Tibial artery (tissue), 4 donors: ENCODE measurements around the gene DENND5B.

Source experiments
- DNase-seq, 2 donors: peaks; one replicate each; pipeline ENCODE4 v3.0.0-alpha.2; 2019
- H3K27ac ChIP-seq, 2 donors: fragments of 200-600 bp; sonication (generic) in 1 of 2; 1 replicate in 1 of 2; 2 replicates in 1 of 2; pipeline ENCODE4 v1.5.1; 2018 to 2019; ENCODE audit warnings: mild to moderate bottlenecking in 1 of 2
- H3K27me3 ChIP-seq, 2 donors: fragments of 200-600 bp; sonication (generic) in 1 of 2; one replicate each; pipeline versions ENCODE4 v1.5.1 to v1.6.0; 2016 to 2019
- H3K36me3 ChIP-seq, 3 donors: fragments of 200-600 bp; sonication (generic) in 2 of 3; one replicate each; pipeline ENCODE4 v1.5.1; 2016 to 2019; ENCODE audit warnings: mild to moderate bottlenecking in 2 of 3
- H3K4me1 ChIP-seq, 4 donors: fragments of 200-600 bp; sonication (generic) in 2 of 4; 1 replicate in 3 of 4; 2 replicates in 1 of 4; pipeline ENCODE4 v1.5.1; 2016 to 2019
- H3K4me3 ChIP-seq, 2 donors: fragments of 200-600 bp; sonication (generic) in 1 of 2; 1 replicate in 1 of 2; 2 replicates in 1 of 2; pipeline ENCODE4 v1.5.1; 2018 to 2019; ENCODE audit warnings: mild to moderate bottlenecking in 2 of 2
- H3K9me3 ChIP-seq, 3 donors: fragments of 200-600 bp; sonication (generic) in 1 of 3; one replicate each; pipeline ENCODE4 v1.5.1; 2016 to 2019
- CTCF ChIP-seq, 2 experiments: fragments of 200-600 bp in 1 of 2; fragments of 450-650 bp in 1 of 2; IDR thresholded peaks; one replicate each; pipeline ENCODE4 v1.5.1; 2017 to 2019; ENCODE audit warnings: antibody characterized with exemption in 2 of 2, mild to moderate bottlenecking in 1 of 2, moderate library complexity in 1 of 2
- intact Hi-C: fragments of 100-400 bp; cut with DNase I; formaldehyde crosslinking; loops from one replicate; pipeline ENCODE4 v1.15.0; 2023; ENCODE audit warnings: low total_unique reads

Gene DENND5B

GRCh38 chr12:31485571-31485970, 105.4 kb downstream of the DENND5B start:
- TF ChIP-seq CTCF (IDR thresholded peaks at IDR 0.05), result no peak
- Histone ChIP-seq H3K9me3 (no peaks in the 10 kb centered on the region), H3K27me3 (no peaks in the 10 kb centered on the region), H3K4me1 (peaks cover 0 to 4% (median 0%) of the 10 kb centered on the region in 4 donors), H3K4me3 (no peak overlapping the region), H3K27ac (no peak overlapping the region), H3K36me3 (peaks cover 0 to 4% (median 0%) of the 10 kb centered on the region in 3 donors)
- intact Hi-C loops, result no loop called here
- DNase-seq, result no peak

GRCh38 chr12:31482816-31483215, 108.1 kb downstream of the DENND5B start:
- H3K27ac ChIP-seq, result no peak overlapping the region
- no peaks in the 10 kb centered on the region for H3K27me3 ChIP-seq
- H3K4me1 ChIP-seq, result peaks cover 0 to 8% (median 2%) of the 10 kb centered on the region in 4 donors
- intact Hi-C loops, result loop anchor here (5.0 kb wide), 1 partner anchor 39 kb away; no protein-coding TSS in a partner anchor
- H3K36me3 ChIP-seq, result peaks cover 8 to 14% (median 10%) of the 10 kb centered on the region in 3 donors
- no peak overlapping the region for H3K4me3 ChIP-seq
- no peaks in the 10 kb centered on the region for H3K9me3 ChIP-seq
- TF ChIP-seq CTCF (IDR thresholded peaks at IDR 0.05), result no peak
- no peak for DNase-seq

GRCh38 chr12:31481415-31481814, 109.5 kb downstream of the DENND5B start:
- no peaks in the 10 kb centered on the region for H3K9me3 ChIP-seq
- H3K4me1 ChIP-seq, result peaks cover 0 to 10% (median 2%) of the 10 kb centered on the region in 4 donors
- H3K27me3 ChIP-seq, result no peaks in the 10 kb centered on the region
- TF ChIP-seq CTCF (IDR thresholded peaks at IDR 0.05), result no peak
- peaks cover 8 to 14% (median 10%) of the 10 kb centered on the region in 3 donors for H3K36me3 ChIP-seq
- H3K4me3 ChIP-seq, result no peak overlapping the region
- no peak for DNase-seq
- intact Hi-C loops, result loop anchor here (5.0 kb wide), 1 partner anchor 41 kb away; no protein-coding TSS in a partner anchor
- no peak overlapping the region for H3K27ac ChIP-seq

GRCh38 chr12:31479516-31480210, 111.3 kb downstream of the DENND5B start:
- intact Hi-C loops, result loop anchor here (5.0 kb wide), 1 partner anchor 43 kb away; no protein-coding TSS in a partner anchor
- DNase-seq, result no peak
- peaks cover 8 to 14% (median 10%) of the 10 kb centered on the region in 3 donors for H3K36me3 ChIP-seq

GRCh38 chr12:31478898-31479297, 112.0 kb downstream of the DENND5B start:
- no peak overlapping the region for H3K27ac ChIP-seq
- H3K27me3 ChIP-seq, result no peaks in the 10 kb centered on the region
- no peaks in the 10 kb centered on the region for H3K9me3 ChIP-seq
- peaks cover 0 to 22% (median 2%) of the 10 kb centered on the region in 4 donors for H3K4me1 ChIP-seq
- TF ChIP-seq CTCF (IDR thresholded peaks at IDR 0.05), result no peak
- H3K36me3 ChIP-seq, result peaks cover 8 to 14% (median 10%) of the 10 kb centered on the region in 3 donors
- DNase-seq, result no peak
- H3K4me3 ChIP-seq, result no peak overlapping the region
- intact Hi-C loops, result no loop called here

More at GRCh38 chr12:31479516-31480210, 111.3 kb downstream of the DENND5B start:
- TF ChIP-seq CTCF (IDR thresholded peaks at IDR 0.05), result no peak
- no peak overlapping the region for H3K4me3 ChIP-seq
- no peaks in the 10 kb centered on the region for H3K27me3 ChIP-seq
- no peaks in the 10 kb centered on the region for H3K9me3 ChIP-seq
- peaks cover 0 to 22% (median 2%) of the 10 kb centered on the region in 4 donors for H3K4me1 ChIP-seq
- no peak overlapping the region for H3K27ac ChIP-seq
